ENCODE results near the gene AIP. TPM values are rescaled to one million over a fixed set of nuclear protein-coding genes. Genes with fewer than 3 reads are reported as not detected.
"Not testable (repeated sequence)": the region's sequence is repeated elsewhere in the genome, so short reads cannot be mapped to it uniquely, and the experiment has no call there.

AIP gene
- total and polyA plus RNA-seq, 8 donors, result 20.2 to 45.8 (median 25.6) TPM

GRCh38 chr11:67465189-67465510 lies 17.7 kb upstream of the AIP start:
- Histone ChIP-seq H3K9me3 (no peaks in the 10 kb centered on the region), H3K4me3 (peak overlapping the region; percentile 29 to 68 (median 48)), H3K27me3 (no peaks in the 10 kb centered on the region), H3K27ac (peak overlapping the region; percentile 71 to 88 (median 80)), H3K36me3 (no peaks in the 10 kb centered on the region), H3K4me1 (peaks cover 0 to 23% (median 6%) of the 10 kb centered on the region in 3 donors)
- FAIRE-seq, result no peak
- intact Hi-C loops (cut with DNase I), result no loop called here
- no peak for DNase-seq
- ATAC-seq, result no peak
- 21 to 26% methylated on average over 3 of the region's 3 CpGs for WGBS, 2 donors
- no peak for TF ChIP-seq CTCF (IDR thresholded peaks at IDR 0.05)

DNA sequence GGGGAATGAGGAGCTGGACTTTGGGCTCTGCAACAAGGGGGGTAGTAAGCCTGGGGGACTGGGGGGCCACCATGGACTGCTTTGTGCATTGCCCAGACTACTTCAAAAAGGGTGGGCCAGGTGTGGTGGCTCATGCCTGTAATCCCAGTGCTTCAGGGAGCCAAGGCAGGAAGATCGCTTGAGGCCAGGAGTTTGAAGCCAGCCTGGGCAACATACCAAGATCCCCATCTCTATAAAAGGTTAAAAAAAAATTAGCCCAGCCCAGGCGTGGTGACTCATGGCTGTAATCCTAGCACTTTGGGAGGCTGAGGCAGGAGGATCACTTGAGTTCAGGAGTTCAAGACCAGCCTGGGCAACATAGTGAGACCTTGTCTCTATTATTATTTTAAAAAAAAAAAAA lies 17.3 kb upstream of the AIP start:
- ATAC-seq; H3K27me3 ChIP-seq; intact Hi-C loops (cut with DNase I); H3K9me3 ChIP-seq; FAIRE-seq; H3K36me3 ChIP-seq: not testable (repeated sequence)
- WGBS, 2 donors, result 45 to 50% methylated on average over 2 of the region's 2 CpGs
- H3K27ac ChIP-seq, result peak overlapping the region; percentile 71 to 88 (median 80)
- DNase-seq, result peak in 2 of 6 donors; percentile 40 to 41
- H3K4me1 ChIP-seq, result peaks cover 0 to 23% (median 6%) of the 10 kb centered on the region in 3 donors
- H3K4me3 ChIP-seq, result peak overlapping the region in 3 of 4 donors; percentile 29 to 68 (median 56)

DNA sequence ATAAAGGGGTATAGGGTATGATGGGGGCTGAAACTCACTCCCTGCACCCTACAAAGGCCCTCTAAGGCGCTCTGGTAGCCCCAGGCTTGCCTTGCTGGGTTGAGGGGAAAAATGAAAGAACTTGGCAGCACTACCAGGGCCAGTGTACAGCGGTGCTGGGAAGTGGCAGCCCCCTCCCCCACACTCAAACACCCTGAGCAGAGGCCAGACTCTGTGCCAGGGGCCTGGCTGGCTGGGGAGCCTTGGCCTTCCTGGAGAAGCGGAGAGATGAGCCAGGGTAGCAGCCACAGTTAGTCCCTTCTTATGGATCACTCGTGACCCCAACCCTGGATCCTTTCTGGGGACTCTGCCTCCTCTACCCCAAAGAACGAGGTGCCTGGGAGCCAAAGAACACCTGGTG lies 16.5 kb upstream of the AIP start:
- FAIRE-seq, result no peak
- peaks cover 0 to 23% (median 6%) of the 10 kb centered on the region in 3 donors for H3K4me1 ChIP-seq
- TF ChIP-seq CTCF (IDR thresholded peaks at IDR 0.05), result no peak

GRCh38 chr11:67466962-67467771 lies 15.7 kb upstream of the AIP start:
- ATAC-seq (no peak), DNase-seq (peak in 4 of 6 donors; percentile 32 to 79 (median 46))
- peak overlapping the region in 3 of 4 donors; percentile 76 to 98 (median 96) for H3K4me3 ChIP-seq

More for the DNA sequence above, 16.5 kb upstream of the AIP start:
- intact Hi-C loops (cut with DNase I), result no loop called here
- H3K9me3 ChIP-seq, result no peaks in the 10 kb centered on the region
- ATAC-seq, result no peak
- 74 to 78% methylated on average over 5 of the region's 5 CpGs for WGBS, 2 donors
- peak in 3 of 6 donors; percentile 37 to 60 (median 52) for DNase-seq
- no peaks in the 10 kb centered on the region for H3K27me3 ChIP-seq
- H3K27ac ChIP-seq, result peak overlapping the region in 2 of 4 donors; percentile 30 to 88
- H3K4me3 ChIP-seq, result no peak overlapping the region
- H3K36me3 ChIP-seq, result no peaks in the 10 kb centered on the region

GRCh38 chr11:67468056-67468455 lies 14.8 kb upstream of the AIP start:
- peak; percentile 55 to 71 (median 63) for ATAC-seq
- WGBS, 2 donors, result 3 to 12% methylated on average over 5 of the region's 5 CpGs

More at GRCh38 chr11:67466962-67467771, 15.7 kb upstream of the AIP start:
- H3K9me3 ChIP-seq, result no peaks in the 10 kb centered on the region
- H3K27me3 ChIP-seq, result no peaks in the 10 kb centered on the region
- peak overlapping the region in 2 of 4 donors; percentile 84 to 89 for H3K27ac ChIP-seq
- peaks cover 0 to 23% (median 6%) of the 10 kb centered on the region in 3 donors for H3K4me1 ChIP-seq
- intact Hi-C loops (cut with DNase I), result no loop called here
- FAIRE-seq, result no peak
- TF ChIP-seq CTCF (IDR thresholded peaks at IDR 0.05), result no peak
- WGBS, 2 donors, result 29 to 36% methylated on average over 11 of the region's 11 CpGs
- H3K36me3 ChIP-seq, result no peaks in the 10 kb centered on the region

More at GRCh38 chr11:67468056-67468455, 14.8 kb upstream of the AIP start:
- H3K27ac ChIP-seq, result peak overlapping the region; percentile 67 to 89 (median 84)
- TF ChIP-seq CTCF (IDR thresholded peaks at IDR 0.05), result no peak
- peak overlapping the region; percentile 76 to 98 (median 96) for H3K4me3 ChIP-seq
- intact Hi-C loops (cut with DNase I), result no loop called here
- FAIRE-seq, result no peak
- no peaks in the 10 kb centered on the region for H3K27me3 ChIP-seq
- H3K4me1 ChIP-seq, result peaks cover 0 to 23% (median 6%) of the 10 kb centered on the region in 3 donors
- DNase-seq, result peak; percentile 90 to 98 (median 96)
- no peaks in the 10 kb centered on the region for H3K36me3 ChIP-seq
- no peaks in the 10 kb centered on the region for H3K9me3 ChIP-seq

Measured in pancreas (tissue), 10 donors.